ENCODE data around the gene PCDH12.

DNA sequence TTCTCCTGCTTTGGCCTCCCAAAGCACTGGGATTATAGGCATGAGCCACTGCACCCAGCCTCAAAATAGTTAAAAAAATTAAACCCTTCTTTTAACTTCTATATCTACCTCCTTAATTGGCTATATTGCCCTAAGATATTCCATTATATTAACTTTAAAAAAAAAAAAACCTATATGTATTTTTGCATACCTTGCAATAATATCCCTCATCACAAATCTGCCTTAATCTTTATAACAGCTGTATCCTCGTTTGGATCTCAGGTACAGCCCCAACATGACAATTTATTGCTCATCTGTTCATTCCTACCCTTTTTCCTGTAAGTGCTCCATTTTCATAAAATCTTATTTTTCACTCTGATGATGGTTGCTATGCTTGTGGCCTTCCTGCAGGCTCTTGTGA lies 42.2 kb upstream of the PCDH12 start:
- TF ChIP-seq, protein P1, sequence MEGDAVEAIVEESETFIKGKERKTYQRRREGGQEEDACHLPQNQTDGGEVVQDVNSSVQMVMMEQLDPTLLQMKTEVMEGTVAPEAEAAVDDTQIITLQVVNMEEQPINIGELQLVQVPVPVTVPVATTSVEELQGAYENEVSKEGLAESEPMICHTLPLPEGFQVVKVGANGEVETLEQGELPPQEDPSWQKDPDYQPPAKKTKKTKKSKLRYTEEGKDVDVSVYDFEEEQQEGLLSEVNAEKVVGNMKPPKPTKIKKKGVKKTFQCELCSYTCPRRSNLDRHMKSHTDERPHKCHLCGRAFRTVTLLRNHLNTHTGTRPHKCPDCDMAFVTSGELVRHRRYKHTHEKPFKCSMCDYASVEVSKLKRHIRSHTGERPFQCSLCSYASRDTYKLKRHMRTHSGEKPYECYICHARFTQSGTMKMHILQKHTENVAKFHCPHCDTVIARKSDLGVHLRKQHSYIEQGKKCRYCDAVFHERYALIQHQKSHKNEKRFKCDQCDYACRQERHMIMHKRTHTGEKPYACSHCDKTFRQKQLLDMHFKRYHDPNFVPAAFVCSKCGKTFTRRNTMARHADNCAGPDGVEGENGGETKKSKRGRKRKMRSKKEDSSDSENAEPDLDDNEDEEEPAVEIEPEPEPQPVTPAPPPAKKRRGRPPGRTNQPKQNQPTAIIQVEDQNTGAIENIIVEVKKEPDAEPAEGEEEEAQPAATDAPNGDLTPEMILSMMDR (IDR thresholded peaks at IDR 0.05), result no peak
- TF ChIP-seq TCF7L2 (IDR thresholded peaks at IDR 0.05; ENCODE audit: low read depth, low read length) (no peak), SIN3A (IDR thresholded peaks at IDR 0.05; ENCODE audit: borderline replicate concordance, insufficient read depth, low read depth, low read length) (no peak)
- TF ChIP-seq, protein P2, sequence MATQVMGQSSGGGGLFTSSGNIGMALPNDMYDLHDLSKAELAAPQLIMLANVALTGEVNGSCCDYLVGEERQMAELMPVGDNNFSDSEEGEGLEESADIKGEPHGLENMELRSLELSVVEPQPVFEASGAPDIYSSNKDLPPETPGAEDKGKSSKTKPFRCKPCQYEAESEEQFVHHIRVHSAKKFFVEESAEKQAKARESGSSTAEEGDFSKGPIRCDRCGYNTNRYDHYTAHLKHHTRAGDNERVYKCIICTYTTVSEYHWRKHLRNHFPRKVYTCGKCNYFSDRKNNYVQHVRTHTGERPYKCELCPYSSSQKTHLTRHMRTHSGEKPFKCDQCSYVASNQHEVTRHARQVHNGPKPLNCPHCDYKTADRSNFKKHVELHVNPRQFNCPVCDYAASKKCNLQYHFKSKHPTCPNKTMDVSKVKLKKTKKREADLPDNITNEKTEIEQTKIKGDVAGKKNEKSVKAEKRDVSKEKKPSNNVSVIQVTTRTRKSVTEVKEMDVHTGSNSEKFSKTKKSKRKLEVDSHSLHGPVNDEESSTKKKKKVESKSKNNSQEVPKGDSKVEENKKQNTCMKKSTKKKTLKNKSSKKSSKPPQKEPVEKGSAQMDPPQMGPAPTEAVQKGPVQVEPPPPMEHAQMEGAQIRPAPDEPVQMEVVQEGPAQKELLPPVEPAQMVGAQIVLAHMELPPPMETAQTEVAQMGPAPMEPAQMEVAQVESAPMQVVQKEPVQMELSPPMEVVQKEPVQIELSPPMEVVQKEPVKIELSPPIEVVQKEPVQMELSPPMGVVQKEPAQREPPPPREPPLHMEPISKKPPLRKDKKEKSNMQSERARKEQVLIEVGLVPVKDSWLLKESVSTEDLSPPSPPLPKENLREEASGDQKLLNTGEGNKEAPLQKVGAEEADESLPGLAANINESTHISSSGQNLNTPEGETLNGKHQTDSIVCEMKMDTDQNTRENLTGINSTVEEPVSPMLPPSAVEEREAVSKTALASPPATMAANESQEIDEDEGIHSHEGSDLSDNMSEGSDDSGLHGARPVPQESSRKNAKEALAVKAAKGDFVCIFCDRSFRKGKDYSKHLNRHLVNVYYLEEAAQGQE (IDR thresholded peaks at IDR 0.05; ENCODE audit: insufficient read depth in 1 of 2, low read depth in 2 of 2, low read length in 1 of 2), result no peak

Data from Panc1 (cell line).